Heart right ventricle (tissue), 16 donors: ENCODE results near the gene CENPS. TPM values are rescaled to one million over a fixed set of nuclear protein-coding genes. Genes with fewer than 3 reads are reported as not detected.

ENCODE experiments used
- ATAC-seq, 8 donors: fragments of 200-7000 bp; cut with Tn5 transposase; one replicate each; pipeline ENCODE4 v1.9.1; 2020; ENCODE audit warnings: mild to moderate bottlenecking in 8 of 8, moderate library complexity in 8 of 8, moderate number of reproducible peaks in 1 of 8
- DNase-seq, 2 donors: peaks; one replicate each; pipeline ENCODE4 v3.0.0-alpha.2; 2020
- H3K27ac ChIP-seq, 10 donors: fragments of 200-600 bp; sonication (generic) in 2 of 10; one replicate each; pipeline versions ENCODE4 v1.5.0 to v1.8.0; 2020 to 2022; ENCODE audit warnings: mild to moderate bottlenecking in 3 of 10
- H3K27me3 ChIP-seq, 7 donors: fragments of 200-600 bp; one replicate each; pipeline ENCODE4 v1.8.0; 2021 to 2022; ENCODE audit warnings: mild to moderate bottlenecking in 2 of 7
- H3K36me3 ChIP-seq, 9 donors: fragments of 200-600 bp; sonication (generic) in 1 of 9; one replicate each; pipeline versions ENCODE4 v1.5.0 to v1.8.0; 2020 to 2022; ENCODE audit warnings: mild to moderate bottlenecking in 2 of 9
- H3K4me1 ChIP-seq, 9 donors: fragments of 200-600 bp; sonication (generic) in 1 of 9; one replicate each; pipeline versions ENCODE4 v1.5.0 to v1.8.0; 2020 to 2022; ENCODE audit warnings: mild to moderate bottlenecking in 4 of 9
- H3K4me3 ChIP-seq, 10 donors: fragments of 200-600 bp; sonication (generic) in 2 of 10; one replicate each; pipeline versions ENCODE4 v1.5.0 to v1.8.0; 2020 to 2022; ENCODE audit warnings: mild to moderate bottlenecking in 7 of 10, moderate library complexity in 2 of 10
- H3K9me3 ChIP-seq, 11 donors: fragments of 200-600 bp in 10 of 11; sonication (generic) in 2 of 11; one replicate each; pipeline versions ENCODE4 v1.5.0 to v1.8.0; 2013 to 2022; ENCODE audit warnings: mild to moderate bottlenecking in 2 of 11, control low read depth in 1 of 11, moderate library complexity in 1 of 11
- CTCF ChIP-seq, 9 donors: fragments of 200-600 bp; sonication (generic) in 2 of 9; IDR thresholded peaks; one replicate each; pipeline versions ENCODE4 v1.5.0 to v1.8.0; 2021 to 2022; ENCODE audit warnings: antibody characterized with exemption in 9 of 9, mild to moderate bottlenecking in 5 of 9, moderate library complexity in 1 of 9
- WGBS, 2 donors: extraction: QIAGEN DNeasy Blood & Tissue Kit; methylation state at CpG; one replicate each; pipeline ENCODE4 v1.1.7; 2013; ENCODE audit warnings: inconsistent platforms in 1 of 2; 5-methylcytosine and 5-hydroxymethylcytosine counted together
- intact Hi-C, 10 donors: fragments of 100-400 bp; cut with DNase I; formaldehyde crosslinking; loops; one replicate each; pipeline versions ENCODE4 v1.11.1 to v1.14.2; 2022
- polyA plus RNA-seq, 2 donors: library from polyadenylated mRNA; stranded (reverse); fragments of 200-250 nt; gene quantifications; one replicate each; pipeline ENCODE4 v1.2.3, GENCODE V29; 2013
- total RNA-seq, 10 donors: library from RNA; stranded (reverse); fragmentation: NEBNext Ultra II Directional in 3 of 10; extraction: Animal tissue kit (Norgen Biotek cat#: 25700) in 3 of 10; gene quantifications; one replicate each; pipeline versions ENCODE4 v1.2.1 to v1.2.4, GENCODE V29; 2021 to 2023
- donor health status: Arrhythmogenic right ventricular cardiomyopathy.
- donor health status: ischemic (EF 13 %, LVEDD 7.1; RV severe dilation, severe dysfunction).
- donor health status: healthy with polysubstance abuse.
- donor health status: DM: no; HTN: yes; CAD: no.
- donor health status: DM: no; HTN: no; CAD: no.
- donor health status: ischemic (EF 25% LVEDD 6.9; RV normal size, moderate dysfunction).
- donor health status: ischemic (EF 25% LVEDD 5.7; RV mildly dilated, moderate dysfunction).
- donor health status: healthy.
- donor health status: DM: yes; HTN: yes; CAD: no.
- donor health status: Ischemic cardiomyopathy.
- donor health status: ischemic (EF 35%, LVEDD 5.7; RV mildly dilated, moderate dysfunction).
- donor health status: nonischemic (EF 11% LVEDD 7.7; RV severe dilation, severe dysfunction).
- donor health status: DM: yes; HTN: yes; CAD: no.
- donor health status: PGD.
- donor health status: ischemic (EF 29% LVEDD 5.4; RV normal size, mild dysfunction).
- donor health status: nonischemic (EF 23%, LVEDD 6.1; RV moderate dilation, normal function).

The CENPS gene
- total and polyA plus RNA-seq, 12 donors, result 4.9 to 10.7 (median 9.3) TPM

- 54 to 69% methylated on average over 3 of the region's 3 CpGs for WGBS, 2 donors
- Histone ChIP-seq H3K27me3 (no peaks in the 10 kb centered on the region), H3K27ac (no peak overlapping the region), H3K36me3 (peaks cover 0 to 61% (median 25%) of the 10 kb centered on the region in 9 donors), H3K9me3 (peaks cover 0 to 6% (median 0%) of the 10 kb centered on the region in 11 donors), H3K4me1 (peaks cover 0 to 23% (median 4%) of the 10 kb centered on the region in 9 donors), H3K4me3 (no peak overlapping the region)
- DNase-seq (no peak), ATAC-seq (no peak)
- intact Hi-C loops, result no loop called here
- TF ChIP-seq CTCF (IDR thresholded peaks at IDR 0.05), result no peak
These were observed 29.0 kb downstream of the CENPS start for GRCh38 chr1:10459184-10459583.

- H3K27me3 ChIP-seq, result no peaks in the 10 kb centered on the region
- H3K27ac ChIP-seq, result no peak overlapping the region
- intact Hi-C loops, result no loop called here
- no peaks in the 10 kb centered on the region for H3K9me3 ChIP-seq
- WGBS, 2 donors, result 96 to 98% methylated on average over 2 of the region's 2 CpGs
- DNase-seq (no peak), ATAC-seq (no peak)
- no peak overlapping the region for H3K4me3 ChIP-seq
- H3K4me1 ChIP-seq, result peaks cover 4 to 13% (median 11%) of the 10 kb centered on the region in 9 donors
- TF ChIP-seq CTCF (IDR thresholded peaks at IDR 0.05), result no peak
- peaks cover 0 to 75% (median 44%) of the 10 kb centered on the region in 9 donors for H3K36me3 ChIP-seq
These were observed 36.8 kb downstream of the CENPS start for GRCh38 chr1:10467078-10467477.

- no peak for TF ChIP-seq CTCF (IDR thresholded peaks at IDR 0.05)
- DNase-seq (no peak), ATAC-seq (no peak)
- Histone ChIP-seq H3K4me1 (peaks cover 4 to 30% (median 15%) of the 10 kb centered on the region in 9 donors), H3K9me3 (no peaks in the 10 kb centered on the region), H3K27ac (no peak overlapping the region), H3K4me3 (no peak overlapping the region), H3K36me3 (peaks cover 0 to 45% (median 22%) of the 10 kb centered on the region in 9 donors), H3K27me3 (no peaks in the 10 kb centered on the region)
- WGBS, 2 donors, result 94 to 96% methylated on average over 4 of the region's 4 CpGs
- intact Hi-C loops, result loop anchor here in 2 of 10 donors (5.0 to 10.0 kb wide), 2 partner anchors 38 to 95 kb away; partner anchors contain the start of gene CENPS (in 1 of the 2)
These were observed 39.8 kb downstream of the CENPS start for GRCh38 chr1:10470043-10470442.

GRCh38 chr1:10471411-10472219 is 41.4 kb downstream of the CENPS start:
- intact Hi-C loops, result loop anchor here in 2 of 10 donors (5.0 to 10.0 kb wide), 2 partner anchors 39 to 97 kb away; partner anchors contain the start of gene CENPS (in 1 of the 2)
- H3K4me3 ChIP-seq, result peak overlapping the region; percentile 45 to 94 (median 74)
- peaks cover 0 to 29% (median 6%) of the 10 kb centered on the region in 9 donors for H3K36me3 ChIP-seq
- TF ChIP-seq CTCF (IDR thresholded peaks at IDR 0.05), result no peak
- H3K27ac ChIP-seq, result peak overlapping the region in 8 of 10 donors; percentile 59 to 85 (median 71)
- peak in 1 of 8 donors; percentile 3 for ATAC-seq
- H3K9me3 ChIP-seq, result no peaks in the 10 kb centered on the region
- no peak for DNase-seq
- 5 to 8% methylated on average over 23 of the region's 23 CpGs for WGBS, 2 donors
- H3K4me1 ChIP-seq, result peaks cover 4 to 44% (median 28%) of the 10 kb centered on the region in 9 donors
- no peaks in the 10 kb centered on the region for H3K27me3 ChIP-seq
